ENCODE measurements around the gene COL6A1.
"Not testable (repeated sequence)": the region's sequence is repeated elsewhere in the genome, so short reads cannot be mapped to it uniquely, and the experiment has no call there.

COL6A1 gene

GRCh38 chr21:45942755-45943629, 38.6 kb upstream of the COL6A1 start:
- no peaks in the 10 kb centered on the region for H3K4me1 Mint-ChIP-seq
- no peaks in the 10 kb centered on the region for H3K27me3 Mint-ChIP-seq
- no peaks in the 10 kb centered on the region for H3K36me3 Mint-ChIP-seq
- no peak overlapping the region for H3K4me3 Mint-ChIP-seq
- peak overlapping the region; percentile 51 for H3K27ac Mint-ChIP-seq
- H3K9me3 Mint-ChIP-seq = no peaks in the 10 kb centered on the region

- Mint-ChIP-seq H3K4me3 (no peak overlapping the region), H3K27me3 (no peaks in the 10 kb centered on the region), H3K36me3 (no peaks in the 10 kb centered on the region), H3K4me1 (no peaks in the 10 kb centered on the region), H3K27ac (no peak overlapping the region), H3K9me3 (no peaks in the 10 kb centered on the region)
Observed at GRCh38 chr21:45943630-45944540, 37.7 kb upstream of the COL6A1 start.

- no peaks in the 10 kb centered on the region for H3K4me1 Mint-ChIP-seq
- H3K4me3 Mint-ChIP-seq = no peak overlapping the region
- H3K27me3 Mint-ChIP-seq = no peaks in the 10 kb centered on the region
- no peak overlapping the region for H3K27ac Mint-ChIP-seq
- no peaks in the 10 kb centered on the region for H3K9me3 Mint-ChIP-seq
- H3K36me3 Mint-ChIP-seq = no peaks in the 10 kb centered on the region
Observed at GRCh38 chr21:45944601-45945000, 37.0 kb upstream of the COL6A1 start.

- no peak overlapping the region for H3K4me3 Mint-ChIP-seq
- no peaks in the 10 kb centered on the region for H3K36me3 Mint-ChIP-seq
- H3K9me3 Mint-ChIP-seq = no peaks in the 10 kb centered on the region
- no peaks in the 10 kb centered on the region for H3K4me1 Mint-ChIP-seq
- H3K27me3 Mint-ChIP-seq = no peaks in the 10 kb centered on the region
- H3K27ac Mint-ChIP-seq = no peak overlapping the region
Observed at GRCh38 chr21:45945066-45945867, 36.3 kb upstream of the COL6A1 start.

- H3K4me1 Mint-ChIP-seq = no peaks in the 10 kb centered on the region
- H3K27ac Mint-ChIP-seq = no peak overlapping the region
- no peak overlapping the region for H3K4me3 Mint-ChIP-seq
- no peaks in the 10 kb centered on the region for H3K36me3 Mint-ChIP-seq
- no peaks in the 10 kb centered on the region for H3K9me3 Mint-ChIP-seq
- H3K27me3 Mint-ChIP-seq = no peaks in the 10 kb centered on the region
Observed at GRCh38 chr21:45945868-45946210, 35.7 kb upstream of the COL6A1 start.

GRCh38 chr21:45947296-45947695, 34.3 kb upstream of the COL6A1 start:
- H3K27me3 Mint-ChIP-seq = no peaks in the 10 kb centered on the region
- no peaks in the 10 kb centered on the region for H3K4me1 Mint-ChIP-seq
- no peak overlapping the region for H3K27ac Mint-ChIP-seq
- H3K4me3 Mint-ChIP-seq = no peak overlapping the region
- no peaks in the 10 kb centered on the region for H3K9me3 Mint-ChIP-seq
- no peaks in the 10 kb centered on the region for H3K36me3 Mint-ChIP-seq

GRCh38 chr21:45947716-45948255, 33.8 kb upstream of the COL6A1 start:
- H3K9me3 Mint-ChIP-seq = no peaks in the 10 kb centered on the region
- no peaks in the 10 kb centered on the region for H3K36me3 Mint-ChIP-seq
- peaks cover 2% of the 10 kb centered on the region for H3K27me3 Mint-ChIP-seq
- no peaks in the 10 kb centered on the region for H3K4me1 Mint-ChIP-seq
- H3K27ac Mint-ChIP-seq = no peak overlapping the region
- no peak overlapping the region for H3K4me3 Mint-ChIP-seq

GRCh38 chr21:45948576-45949141, 32.9 kb upstream of the COL6A1 start:
- Mint-ChIP-seq H3K9me3 (no peaks in the 10 kb centered on the region), H3K27ac (no peak overlapping the region), H3K36me3 (no peaks in the 10 kb centered on the region)

GRCh38 chr21:45949928-45950739, 31.4 kb upstream of the COL6A1 start:
- Mint-ChIP-seq H3K36me3 (no peaks in the 10 kb centered on the region), H3K4me1 (no peaks in the 10 kb centered on the region), H3K27me3 (peaks cover 3% of the 10 kb centered on the region), H3K4me3 (no peak overlapping the region), H3K9me3 (no peaks in the 10 kb centered on the region), H3K27ac (no peak overlapping the region)

More at GRCh38 chr21:45948576-45949141, 32.9 kb upstream of the COL6A1 start:
- Mint-ChIP-seq H3K4me3 (no peak overlapping the region), H3K4me1 (no peaks in the 10 kb centered on the region), H3K27me3 (peaks cover 3% of the 10 kb centered on the region)

- no peaks in the 10 kb centered on the region for H3K9me3 Mint-ChIP-seq
- H3K4me1 Mint-ChIP-seq = no peaks in the 10 kb centered on the region
- H3K36me3 Mint-ChIP-seq = no peaks in the 10 kb centered on the region
- H3K27me3 Mint-ChIP-seq = peaks cover 3% of the 10 kb centered on the region
- no peak overlapping the region for H3K27ac Mint-ChIP-seq
- no peak overlapping the region for H3K4me3 Mint-ChIP-seq
Observed at GRCh38 chr21:45950740-45951515, 30.6 kb upstream of the COL6A1 start.

- Mint-ChIP-seq H3K27ac (no peak overlapping the region), H3K36me3 (no peaks in the 10 kb centered on the region), H3K4me1 (no peaks in the 10 kb centered on the region), H3K4me3 (no peak overlapping the region), H3K27me3 (peaks cover 7% of the 10 kb centered on the region), H3K9me3 (no peaks in the 10 kb centered on the region)
Observed at GRCh38 chr21:45951676-45952075, 29.9 kb upstream of the COL6A1 start.

GRCh38 chr21:45952527-45952926, 29.0 kb upstream of the COL6A1 start:
- H3K36me3 Mint-ChIP-seq, H3K27me3 Mint-ChIP-seq, H3K4me3 Mint-ChIP-seq, H3K9me3 Mint-ChIP-seq, H3K27ac Mint-ChIP-seq, H3K4me1 Mint-ChIP-seq: not testable (repeated sequence)

GRCh38 chr21:45952974-45953373, 28.6 kb upstream of the COL6A1 start:
- peaks cover 7% of the 10 kb centered on the region for H3K27me3 Mint-ChIP-seq
- H3K9me3 Mint-ChIP-seq = no peaks in the 10 kb centered on the region
- no peaks in the 10 kb centered on the region for H3K36me3 Mint-ChIP-seq
- no peak overlapping the region for H3K4me3 Mint-ChIP-seq
- H3K27ac Mint-ChIP-seq = no peak overlapping the region
- peaks cover under 1% of the 10 kb centered on the region for H3K4me1 Mint-ChIP-seq

GRCh38 chr21:45954261-45954660, 27.3 kb upstream of the COL6A1 start:
- H3K27ac Mint-ChIP-seq = no peak overlapping the region
- peaks cover 4% of the 10 kb centered on the region for H3K4me1 Mint-ChIP-seq
- H3K9me3 Mint-ChIP-seq = no peaks in the 10 kb centered on the region
- no peak overlapping the region for H3K4me3 Mint-ChIP-seq
- H3K36me3 Mint-ChIP-seq = no peaks in the 10 kb centered on the region
- H3K27me3 Mint-ChIP-seq = peaks cover 7% of the 10 kb centered on the region
